ENCODE measurements around the gene NAA40.
"Not testable (repeated sequence)": the region's sequence is repeated elsewhere in the genome, so short reads cannot be mapped to it uniquely, and the experiment has no call there.

NAA40 gene

GRCh38 chr11:63939397-63939891, 642 bp downstream of the NAA40 start:
- no peak for DNase-seq (ENCODE audit: low read depth)

- no peak for DNase-seq (ENCODE audit: low read depth)
These were observed 2.0 kb downstream of the NAA40 start for GRCh38 chr11:63940786-63941185.

GRCh38 chr11:63941901-63942300, 3.1 kb downstream of the NAA40 start:
- DNase-seq (ENCODE audit: low read depth): no peak

GRCh38 chr11:63942803-63943202, 4.0 kb downstream of the NAA40 start:
- no peak for DNase-seq (ENCODE audit: low read depth)

- no peak for DNase-seq (ENCODE audit: low read depth)
These were observed 6.2 kb downstream of the NAA40 start for GRCh38 chr11:63944987-63945386.

- peak; percentile 15 for DNase-seq (ENCODE audit: low read depth)
These were observed 6.8 kb downstream of the NAA40 start for GRCh38 chr11:63945477-63946163.

GRCh38 chr11:63951779-63952536, 13.2 kb downstream of the NAA40 start:
- DNase-seq (ENCODE audit: low read depth): no peak

GRCh38 chr11:63952570-63952969, 13.8 kb downstream of the NAA40 start:
- DNase-seq (ENCODE audit: low read depth): no peak

- DNase-seq (ENCODE audit: low read depth): no peak
These were observed 19.2 kb downstream of the NAA40 start for GRCh38 chr11:63958008-63958407.

GRCh38 chr11:63961608-63962412, 23.0 kb downstream of the NAA40 start:
- no peak for DNase-seq (ENCODE audit: low read depth)

- not testable (repeated sequence) for DNase-seq (ENCODE audit: low read depth)
These were observed 25.1 kb downstream of the NAA40 start for GRCh38 chr11:63963895-63964294.

GRCh38 chr11:63966444-63966843, 27.6 kb downstream of the NAA40 start:
- no peak for DNase-seq (ENCODE audit: low read depth)

GRCh38 chr11:63969461-63969860, 30.7 kb downstream of the NAA40 start:
- DNase-seq (ENCODE audit: low read depth): no peak

GRCh38 chr11:63970902-63971301, 32.1 kb downstream of the NAA40 start:
- no peak for DNase-seq (ENCODE audit: low read depth)

- not testable (repeated sequence) for DNase-seq (ENCODE audit: low read depth)
These were observed 35.1 kb downstream of the NAA40 start for GRCh38 chr11:63973912-63974258.

GRCh38 chr11:63974259-63975143, 35.7 kb downstream of the NAA40 start, which contains the start of gene COX8A:
COX8A (plus strand) TSS chr11:63974620; CDS start chr11:63974681, 61 bp downstream.
- DNase-seq (ENCODE audit: low read depth): peak; percentile 87

GRCh38 chr11:63978551-63979239, 39.9 kb downstream of the NAA40 start:
- DNase-seq (ENCODE audit: low read depth): no peak

GRCh38 chr11:63979426-63979825, 40.6 kb downstream of the NAA40 start:
- DNase-seq (ENCODE audit: low read depth): no peak

- peak; percentile 34 for DNase-seq (ENCODE audit: low read depth)
These were observed 47.0 kb downstream of the NAA40 start for GRCh38 chr11:63985812-63986155.

GRCh38 chr11:63986156-63986931, 47.5 kb downstream of the NAA40 start, which contains the start of gene OTUB1:
OTUB1 (plus strand) TSS chr11:63986438; CDS start chr11:63986457, 19 bp downstream.
- DNase-seq (ENCODE audit: low read depth): peak; percentile 76

Data from stimulated activated CD8-positive, alpha-beta memory T cell treated with anti-CD3 and anti-CD28 coated beads, Interleukin-7, amount 100 ng/mL, for 24 hours (primary cell).